H54 (cell line): ENCODE data around the gene PHLDB1.
"Not testable (repeated sequence)": the region's sequence is repeated elsewhere in the genome, so short reads cannot be mapped to it uniquely, and the experiment has no call there.

ENCODE experiments used
- DNase-seq: peaks from one replicate; pipeline ENCODE4 v3.0.0; 2011; ENCODE audit warnings: low spot score, mixed read lengths; ENCODE audit not compliant: insufficient read length
- FAIRE-seq: peaks from 3 replicates; lab custom pipeline; 2011; peaks lifted over from hg19 to GRCh38; lab: Jason Lieb, UNC
- POLR2A ChIP-seq: IDR thresholded peaks from 2 replicates; pipeline ENCODE4 v1.6.1; 2011; ENCODE audit warnings: low read depth, mild to moderate bottlenecking, low read length

Gene PHLDB1

GRCh38 chr11:118596224-118597146, 10.9 kb upstream of the PHLDB1 start:
- FAIRE-seq = no peak
- no peak for TF ChIP-seq POLR2A

GRCh38 chr11:118597556-118597955, 9.9 kb upstream of the PHLDB1 start:
- TF ChIP-seq POLR2A = no peak
- FAIRE-seq = no peak
- no peak for DNase-seq

More at GRCh38 chr11:118596224-118597146, 10.9 kb upstream of the PHLDB1 start:
- DNase-seq = no peak

- DNase-seq (no peak), FAIRE-seq (no peak)
- TF ChIP-seq POLR2A = no peak
Measured at GRCh38 chr11:118602331-118602730, 5.1 kb upstream of the PHLDB1 start.

GRCh38 chr11:118603709-118604108, 3.7 kb upstream of the PHLDB1 start:
- not testable (repeated sequence) for FAIRE-seq, DNase-seq

- no peak for TF ChIP-seq POLR2A
- FAIRE-seq (no peak), DNase-seq (no peak)
Measured at GRCh38 chr11:118604566-118604965, 2.8 kb upstream of the PHLDB1 start.

- no peak for FAIRE-seq
- TF ChIP-seq POLR2A = no peak
- no peak for DNase-seq
Measured at GRCh38 chr11:118605116-118605867, 2.1 kb upstream of the PHLDB1 start.

- no peak for TF ChIP-seq POLR2A
- FAIRE-seq = no peak
- DNase-seq = no peak
Measured at GRCh38 chr11:118606157-118606843, 1.1 kb upstream of the PHLDB1 start.

GRCh38 chr11:118606844-118607228, 579 bp upstream of the PHLDB1 start:
- TF ChIP-seq POLR2A = no peak
- no peak for DNase-seq
- FAIRE-seq = no peak

- DNase-seq (peak; percentile 57), FAIRE-seq (no peak)
- peak; percentile 25; the same call in 1 of the 2 replicates for TF ChIP-seq POLR2A
Measured at GRCh38 chr11:118608360-118609227, 1.2 kb downstream of the PHLDB1 start.

- no peak for DNase-seq
- no peak for TF ChIP-seq POLR2A
- FAIRE-seq = no peak
Measured at GRCh38 chr11:118609380-118610224, 2.2 kb downstream of the PHLDB1 start.

GRCh38 chr11:118610225-118610772, 2.9 kb downstream of the PHLDB1 start:
- FAIRE-seq (no peak), DNase-seq (no peak)
- TF ChIP-seq POLR2A = no peak
